Measurements from ENCODE around the gene CFHR5.

Gene CFHR5

DNA sequence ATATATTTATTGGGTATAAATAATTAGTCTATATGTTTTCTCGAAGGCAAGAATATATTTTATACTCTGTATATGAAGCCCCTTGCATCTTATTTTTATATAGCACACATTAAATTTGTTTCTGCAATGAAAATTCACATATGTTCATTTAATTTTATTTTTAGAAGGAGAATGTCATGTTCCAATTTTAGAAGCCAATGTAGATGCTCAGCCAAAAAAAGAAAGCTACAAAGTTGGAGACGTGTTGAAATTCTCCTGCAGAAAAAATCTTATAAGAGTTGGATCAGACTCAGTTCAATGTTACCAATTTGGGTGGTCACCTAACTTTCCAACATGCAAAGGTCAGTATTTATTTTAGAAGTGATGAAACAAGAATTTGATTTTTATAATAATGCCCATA, 16.6 kb downstream of the CFHR5 start:
- no peak for TF ChIP-seq FOXM1 (IDR thresholded peaks at IDR 0.05; ENCODE audit: borderline replicate concordance, low read depth)
- no peak for TF ChIP-seq EGR1 (IDR thresholded peaks at IDR 0.05)
- no peak for TF ChIP-seq NFIC (IDR thresholded peaks at IDR 0.05)
- no peak for TF ChIP-seq EP300 (IDR thresholded peaks at IDR 0.05; ENCODE audit: borderline replicate concordance)
- no peak for TF ChIP-seq TCF12 (IDR thresholded peaks at IDR 0.05; ENCODE audit: low read depth)
- TF ChIP-seq RAD21 (IDR thresholded peaks at IDR 0.05; ENCODE audit: low read depth) = no peak
- TF ChIP-seq TAF1 (IDR thresholded peaks at IDR 0.05; ENCODE audit: low read depth) = no peak
- no peak for TF ChIP-seq TEAD4 (IDR thresholded peaks at IDR 0.05)
- TF ChIP-seq, protein P1, sequence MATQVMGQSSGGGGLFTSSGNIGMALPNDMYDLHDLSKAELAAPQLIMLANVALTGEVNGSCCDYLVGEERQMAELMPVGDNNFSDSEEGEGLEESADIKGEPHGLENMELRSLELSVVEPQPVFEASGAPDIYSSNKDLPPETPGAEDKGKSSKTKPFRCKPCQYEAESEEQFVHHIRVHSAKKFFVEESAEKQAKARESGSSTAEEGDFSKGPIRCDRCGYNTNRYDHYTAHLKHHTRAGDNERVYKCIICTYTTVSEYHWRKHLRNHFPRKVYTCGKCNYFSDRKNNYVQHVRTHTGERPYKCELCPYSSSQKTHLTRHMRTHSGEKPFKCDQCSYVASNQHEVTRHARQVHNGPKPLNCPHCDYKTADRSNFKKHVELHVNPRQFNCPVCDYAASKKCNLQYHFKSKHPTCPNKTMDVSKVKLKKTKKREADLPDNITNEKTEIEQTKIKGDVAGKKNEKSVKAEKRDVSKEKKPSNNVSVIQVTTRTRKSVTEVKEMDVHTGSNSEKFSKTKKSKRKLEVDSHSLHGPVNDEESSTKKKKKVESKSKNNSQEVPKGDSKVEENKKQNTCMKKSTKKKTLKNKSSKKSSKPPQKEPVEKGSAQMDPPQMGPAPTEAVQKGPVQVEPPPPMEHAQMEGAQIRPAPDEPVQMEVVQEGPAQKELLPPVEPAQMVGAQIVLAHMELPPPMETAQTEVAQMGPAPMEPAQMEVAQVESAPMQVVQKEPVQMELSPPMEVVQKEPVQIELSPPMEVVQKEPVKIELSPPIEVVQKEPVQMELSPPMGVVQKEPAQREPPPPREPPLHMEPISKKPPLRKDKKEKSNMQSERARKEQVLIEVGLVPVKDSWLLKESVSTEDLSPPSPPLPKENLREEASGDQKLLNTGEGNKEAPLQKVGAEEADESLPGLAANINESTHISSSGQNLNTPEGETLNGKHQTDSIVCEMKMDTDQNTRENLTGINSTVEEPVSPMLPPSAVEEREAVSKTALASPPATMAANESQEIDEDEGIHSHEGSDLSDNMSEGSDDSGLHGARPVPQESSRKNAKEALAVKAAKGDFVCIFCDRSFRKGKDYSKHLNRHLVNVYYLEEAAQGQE (IDR thresholded peaks at IDR 0.05; ENCODE audit: low read depth) = no peak
- TF ChIP-seq YY1 (IDR thresholded peaks at IDR 0.05; ENCODE audit: low read depth) = no peak
- no peak for TF ChIP-seq CEBPB (IDR thresholded peaks at IDR 0.05)

DNA sequence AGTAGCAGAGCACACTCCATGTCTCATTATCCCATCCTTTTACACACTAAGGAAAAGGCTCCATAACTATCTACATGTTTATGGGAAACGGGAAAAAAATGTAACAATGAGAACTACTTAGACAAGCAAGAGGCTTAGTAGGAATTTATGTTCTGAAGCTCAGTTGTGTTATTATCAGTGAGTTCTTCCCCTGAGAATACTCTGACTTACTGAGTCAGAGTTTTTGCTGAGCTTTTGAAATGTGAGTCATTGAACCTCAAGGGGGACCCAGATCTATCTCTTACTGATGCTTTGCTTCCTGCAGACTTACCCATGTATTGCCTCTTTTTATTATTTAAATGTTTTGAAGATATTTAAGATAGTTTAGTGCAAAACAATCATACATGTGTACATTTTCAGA, 20.1 kb downstream of the CFHR5 start:
- TF ChIP-seq FOXM1 (IDR thresholded peaks at IDR 0.05; ENCODE audit: borderline replicate concordance, low read depth) (no peak), CREB1 (IDR thresholded peaks at IDR 0.05; ENCODE audit: low read depth) (no peak), NFIC (IDR thresholded peaks at IDR 0.05) (no peak), RAD21 (IDR thresholded peaks at IDR 0.05; ENCODE audit: low read depth) (no peak), EGR1 (IDR thresholded peaks at IDR 0.05) (no peak), TEAD4 (IDR thresholded peaks at IDR 0.05) (no peak), TCF12 (IDR thresholded peaks at IDR 0.05; ENCODE audit: low read depth) (no peak), YY1 (IDR thresholded peaks at IDR 0.05; ENCODE audit: low read depth) (no peak), ZBTB7A (IDR thresholded peaks at IDR 0.05; ENCODE audit: low read depth) (no peak), EP300 (IDR thresholded peaks at IDR 0.05; ENCODE audit: borderline replicate concordance) (no peak), TAF1 (IDR thresholded peaks at IDR 0.05; ENCODE audit: low read depth) (no peak), CEBPB (IDR thresholded peaks at IDR 0.05) (no peak)
- TF ChIP-seq, protein P2, sequence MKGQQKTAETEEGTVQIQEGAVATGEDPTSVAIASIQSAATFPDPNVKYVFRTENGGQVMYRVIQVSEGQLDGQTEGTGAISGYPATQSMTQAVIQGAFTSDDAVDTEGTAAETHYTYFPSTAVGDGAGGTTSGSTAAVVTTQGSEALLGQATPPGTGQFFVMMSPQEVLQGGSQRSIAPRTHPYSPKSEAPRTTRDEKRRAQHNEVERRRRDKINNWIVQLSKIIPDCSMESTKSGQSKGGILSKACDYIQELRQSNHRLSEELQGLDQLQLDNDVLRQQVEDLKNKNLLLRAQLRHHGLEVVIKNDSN (IDR thresholded peaks at IDR 0.05) = no peak
- TF ChIP-seq, protein P3, sequence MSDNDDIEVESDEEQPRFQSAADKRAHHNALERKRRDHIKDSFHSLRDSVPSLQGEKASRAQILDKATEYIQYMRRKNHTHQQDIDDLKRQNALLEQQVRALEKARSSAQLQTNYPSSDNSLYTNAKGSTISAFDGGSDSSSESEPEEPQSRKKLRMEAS (IDR thresholded peaks at IDR 0.05) = no peak
- TF ChIP-seq, protein P1 (IDR thresholded peaks at IDR 0.05; ENCODE audit: low read depth) = no peak

DNA sequence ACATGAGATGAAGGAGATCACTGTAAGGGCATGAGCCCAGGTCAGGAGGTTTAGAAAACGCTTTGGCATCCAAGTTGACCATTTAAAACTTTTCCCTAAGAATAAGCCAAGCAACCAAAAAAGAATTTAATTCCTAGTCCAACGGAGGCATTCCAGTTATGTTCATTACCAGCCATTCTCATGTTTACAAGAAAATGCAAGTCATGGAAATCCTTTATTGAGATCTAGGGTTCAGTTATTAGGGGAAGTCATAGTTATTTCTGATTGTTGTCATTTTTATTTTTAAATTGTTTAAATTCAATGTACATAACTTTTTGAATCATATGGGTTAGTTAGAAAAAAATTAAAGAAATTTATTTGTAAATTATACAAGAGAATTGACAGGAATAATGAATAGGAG, 24.5 kb downstream of the CFHR5 start:
- TF ChIP-seq CREB1 (IDR thresholded peaks at IDR 0.05; ENCODE audit: low read depth) (no peak), YY1 (IDR thresholded peaks at IDR 0.05; ENCODE audit: low read depth) (no peak), CEBPB (IDR thresholded peaks at IDR 0.05) (no peak), EP300 (IDR thresholded peaks at IDR 0.05; ENCODE audit: borderline replicate concordance) (no peak), ZBTB7A (IDR thresholded peaks at IDR 0.05; ENCODE audit: low read depth) (no peak), TCF12 (IDR thresholded peaks at IDR 0.05; ENCODE audit: low read depth) (no peak), RAD21 (IDR thresholded peaks at IDR 0.05; ENCODE audit: low read depth) (no peak), FOXM1 (IDR thresholded peaks at IDR 0.05; ENCODE audit: borderline replicate concordance, low read depth) (no peak), TAF1 (IDR thresholded peaks at IDR 0.05; ENCODE audit: low read depth) (no peak)
- TF ChIP-seq, protein P1 (IDR thresholded peaks at IDR 0.05; ENCODE audit: low read depth) = no peak
- TF ChIP-seq, protein P2 (IDR thresholded peaks at IDR 0.05) = no peak

DNA sequence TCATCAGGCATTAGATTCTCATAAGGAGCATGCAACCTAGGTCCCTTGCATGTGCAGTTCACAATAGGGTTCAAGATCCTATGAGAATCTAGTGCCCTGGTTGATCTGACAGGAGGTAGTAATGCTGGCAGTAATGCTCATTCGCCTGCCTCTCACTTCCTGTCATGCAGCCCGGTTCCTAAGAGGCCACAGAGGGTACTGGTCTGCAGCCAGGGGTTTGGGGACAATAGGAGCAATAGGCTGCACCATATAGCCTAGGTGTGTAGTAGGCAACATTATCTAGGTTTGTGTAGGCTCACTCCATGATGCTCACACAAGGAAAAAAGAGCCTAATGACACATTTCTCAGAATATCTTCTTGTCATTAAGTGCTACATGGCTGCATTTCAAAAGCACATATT, 25.8 kb downstream of the CFHR5 start:
- TF ChIP-seq, protein P2 (IDR thresholded peaks at IDR 0.05) = no peak
- TF ChIP-seq YY1 (IDR thresholded peaks at IDR 0.05; ENCODE audit: low read depth) (no peak), ZBTB7A (IDR thresholded peaks at IDR 0.05; ENCODE audit: low read depth) (no peak), EGR1 (IDR thresholded peaks at IDR 0.05) (no peak)
